ENCODE results near the gene NID1.
A peak's percentile ranks its signal among the peaks of the same experiment; 100 is the strongest.

The NID1 gene, protein sequence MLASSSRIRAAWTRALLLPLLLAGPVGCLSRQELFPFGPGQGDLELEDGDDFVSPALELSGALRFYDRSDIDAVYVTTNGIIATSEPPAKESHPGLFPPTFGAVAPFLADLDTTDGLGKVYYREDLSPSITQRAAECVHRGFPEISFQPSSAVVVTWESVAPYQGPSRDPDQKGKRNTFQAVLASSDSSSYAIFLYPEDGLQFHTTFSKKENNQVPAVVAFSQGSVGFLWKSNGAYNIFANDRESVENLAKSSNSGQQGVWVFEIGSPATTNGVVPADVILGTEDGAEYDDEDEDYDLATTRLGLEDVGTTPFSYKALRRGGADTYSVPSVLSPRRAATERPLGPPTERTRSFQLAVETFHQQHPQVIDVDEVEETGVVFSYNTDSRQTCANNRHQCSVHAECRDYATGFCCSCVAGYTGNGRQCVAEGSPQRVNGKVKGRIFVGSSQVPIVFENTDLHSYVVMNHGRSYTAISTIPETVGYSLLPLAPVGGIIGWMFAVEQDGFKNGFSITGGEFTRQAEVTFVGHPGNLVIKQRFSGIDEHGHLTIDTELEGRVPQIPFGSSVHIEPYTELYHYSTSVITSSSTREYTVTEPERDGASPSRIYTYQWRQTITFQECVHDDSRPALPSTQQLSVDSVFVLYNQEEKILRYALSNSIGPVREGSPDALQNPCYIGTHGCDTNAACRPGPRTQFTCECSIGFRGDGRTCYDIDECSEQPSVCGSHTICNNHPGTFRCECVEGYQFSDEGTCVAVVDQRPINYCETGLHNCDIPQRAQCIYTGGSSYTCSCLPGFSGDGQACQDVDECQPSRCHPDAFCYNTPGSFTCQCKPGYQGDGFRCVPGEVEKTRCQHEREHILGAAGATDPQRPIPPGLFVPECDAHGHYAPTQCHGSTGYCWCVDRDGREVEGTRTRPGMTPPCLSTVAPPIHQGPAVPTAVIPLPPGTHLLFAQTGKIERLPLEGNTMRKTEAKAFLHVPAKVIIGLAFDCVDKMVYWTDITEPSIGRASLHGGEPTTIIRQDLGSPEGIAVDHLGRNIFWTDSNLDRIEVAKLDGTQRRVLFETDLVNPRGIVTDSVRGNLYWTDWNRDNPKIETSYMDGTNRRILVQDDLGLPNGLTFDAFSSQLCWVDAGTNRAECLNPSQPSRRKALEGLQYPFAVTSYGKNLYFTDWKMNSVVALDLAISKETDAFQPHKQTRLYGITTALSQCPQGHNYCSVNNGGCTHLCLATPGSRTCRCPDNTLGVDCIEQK

DNA sequence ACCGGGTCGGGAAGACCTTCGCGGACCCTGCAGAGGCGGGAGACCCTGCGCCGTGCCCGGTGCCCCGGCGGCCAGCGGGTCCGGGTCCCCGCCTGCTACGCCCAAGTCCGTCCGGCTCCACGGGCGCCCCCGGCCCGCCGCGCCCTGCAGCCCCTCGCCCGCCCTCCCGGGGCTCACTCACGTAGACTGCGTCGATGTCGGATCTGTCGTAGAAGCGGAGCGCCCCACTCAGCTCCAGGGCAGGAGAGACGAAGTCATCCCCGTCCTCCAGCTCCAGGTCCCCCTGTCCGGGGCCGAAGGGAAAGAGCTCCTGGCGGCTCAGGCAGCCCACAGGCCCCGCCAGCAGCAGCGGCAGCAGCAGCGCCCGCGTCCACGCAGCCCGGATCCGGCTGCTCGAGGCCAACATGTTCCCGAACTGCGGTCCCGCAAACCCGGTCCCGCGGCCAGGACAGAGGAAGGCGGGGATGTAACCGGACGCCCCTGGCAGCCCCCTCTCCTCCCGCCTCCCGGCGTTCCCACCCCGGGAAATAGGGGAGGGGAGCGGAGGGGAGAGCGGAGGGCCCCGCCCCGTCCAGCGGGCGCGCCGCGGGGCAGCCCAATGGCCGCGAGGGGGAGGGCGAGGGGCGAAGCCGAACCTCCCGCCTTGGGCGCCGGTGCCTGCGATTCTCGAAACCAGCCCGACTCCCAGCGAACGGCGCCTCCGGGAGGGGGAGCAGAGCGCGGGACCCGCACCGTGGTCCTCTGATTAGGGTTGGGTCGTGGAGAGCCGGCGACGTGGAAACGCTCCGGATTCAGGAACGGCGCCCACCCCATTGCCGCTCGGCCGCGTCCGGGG, at the start of gene NID1:
Gene NID1 (minus strand): TSS at position 417 of the 835 bp plus-strand sequence. CDS start 11 bp downstream, at position 406.
- DNase-seq: no peak

DNA sequence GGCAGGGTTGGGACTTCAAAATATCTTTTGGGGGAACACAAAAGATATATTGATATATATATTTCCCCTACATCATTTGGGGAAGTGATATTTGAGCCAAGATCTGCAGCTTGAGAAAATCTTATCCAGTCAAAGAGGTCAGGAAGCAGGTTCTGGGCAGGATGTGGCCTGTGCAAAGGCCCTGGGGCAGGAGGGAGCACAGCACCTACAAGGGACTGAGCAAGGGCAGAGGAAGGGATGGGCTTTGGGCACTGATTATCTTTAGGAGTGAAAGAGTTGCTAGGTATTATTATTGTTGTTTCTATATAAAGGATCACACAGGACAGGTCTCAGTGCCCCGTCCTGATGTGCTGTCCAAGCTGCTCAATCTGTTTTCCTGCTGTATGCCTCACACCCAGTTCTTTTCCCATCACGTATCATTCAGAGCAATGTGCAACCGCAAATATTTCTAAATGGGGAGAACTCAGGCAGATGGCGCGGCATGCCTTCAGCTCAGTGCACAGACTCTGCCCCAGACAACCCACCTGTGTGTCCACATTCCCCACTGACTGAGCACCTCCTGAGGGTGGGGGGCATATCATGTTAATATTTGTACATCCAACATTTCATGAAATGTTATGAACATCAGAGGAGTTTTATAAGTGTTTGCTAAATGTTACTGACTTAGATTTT, 49.3 kb upstream of the NID1 start:
- DNase-seq: no peak

DNA sequence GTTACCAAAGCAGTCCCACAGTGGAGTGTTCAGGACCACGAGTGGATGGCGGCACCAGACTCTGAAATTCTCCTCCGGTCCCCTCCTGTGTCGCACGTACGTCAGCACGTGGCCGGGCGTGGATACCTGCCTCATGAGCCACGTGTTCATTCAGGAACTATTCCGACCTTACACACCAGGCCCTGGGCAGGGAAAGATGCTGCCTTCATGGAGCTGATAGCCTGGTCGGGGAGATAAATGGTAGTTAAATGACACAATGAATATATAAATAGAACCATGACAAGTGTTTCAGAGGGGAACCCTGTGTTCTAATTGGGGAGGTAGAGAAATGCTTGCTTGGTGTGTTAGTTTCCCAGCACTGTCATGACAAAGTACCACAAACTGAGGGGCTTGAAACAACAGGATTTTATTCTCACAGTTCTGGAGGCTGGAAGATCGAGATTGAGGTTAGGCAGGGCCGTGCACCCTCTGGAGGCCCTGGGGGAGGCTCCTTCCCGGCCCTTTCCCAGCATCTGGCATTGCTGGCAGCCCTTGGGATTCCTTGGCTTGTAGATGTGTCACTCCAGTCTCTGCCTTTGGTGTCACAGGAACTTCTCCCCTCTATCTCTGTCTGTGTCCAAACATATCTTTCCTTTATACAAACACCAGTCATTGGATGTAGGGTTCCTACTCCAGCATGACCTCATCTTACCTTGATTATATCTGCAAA, 48.6 kb upstream of the NID1 start:
- DNase-seq: no peak

DNA sequence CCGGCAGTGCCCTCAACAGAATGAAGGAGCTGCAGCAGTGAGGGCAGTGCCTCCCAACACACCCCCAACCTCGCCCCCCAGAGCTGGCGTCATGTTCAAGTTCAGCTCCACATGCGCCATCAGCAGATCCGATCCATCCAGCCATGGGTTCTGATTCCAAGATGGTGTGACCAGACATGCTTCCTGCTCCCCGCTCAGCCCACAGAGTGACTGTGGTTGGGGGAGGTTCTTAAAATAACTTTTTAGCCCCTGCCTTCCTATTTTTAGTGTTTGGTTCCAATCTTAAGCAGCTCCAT, 47.4 kb upstream of the NID1 start:
- DNase-seq: no peak

DNA sequence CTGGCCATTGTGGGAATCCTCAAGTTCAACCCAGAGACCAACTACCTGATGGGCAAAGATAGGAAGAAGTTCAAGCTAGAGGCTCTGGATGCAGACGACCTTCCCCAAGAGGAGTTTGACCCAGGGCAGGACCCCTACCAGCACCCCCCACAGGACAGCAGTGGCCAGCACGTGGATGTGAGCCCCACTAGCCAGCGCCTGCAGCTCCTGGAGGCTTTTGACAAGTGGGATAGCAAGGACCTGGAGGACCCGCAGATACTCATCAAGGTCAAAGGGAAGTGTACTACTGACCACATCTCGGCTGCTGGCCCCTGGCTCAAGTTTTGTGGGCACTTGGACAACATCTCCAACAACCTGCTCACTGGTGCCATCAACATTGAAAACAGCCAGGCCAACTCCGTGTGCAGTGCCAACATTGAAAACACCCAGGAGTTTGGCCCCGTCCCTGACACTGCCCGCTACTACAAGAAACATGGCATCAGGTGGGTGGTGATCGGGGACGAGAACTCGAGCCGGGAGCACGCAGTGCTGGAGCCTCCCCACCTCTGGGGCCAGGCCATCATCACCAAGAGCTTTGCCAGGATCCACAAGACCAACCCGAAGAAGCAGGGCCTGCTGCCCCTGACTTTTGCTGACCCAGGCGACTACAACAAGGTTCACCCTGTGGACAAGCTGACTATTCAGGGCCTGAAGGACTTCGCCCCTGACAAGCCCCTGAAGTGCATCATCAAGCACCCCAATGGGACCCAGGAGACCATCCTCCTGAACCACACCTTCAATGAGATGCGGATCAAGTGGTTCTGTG, 46.8 kb upstream of the NID1 start:
- no peak for DNase-seq

DNA sequence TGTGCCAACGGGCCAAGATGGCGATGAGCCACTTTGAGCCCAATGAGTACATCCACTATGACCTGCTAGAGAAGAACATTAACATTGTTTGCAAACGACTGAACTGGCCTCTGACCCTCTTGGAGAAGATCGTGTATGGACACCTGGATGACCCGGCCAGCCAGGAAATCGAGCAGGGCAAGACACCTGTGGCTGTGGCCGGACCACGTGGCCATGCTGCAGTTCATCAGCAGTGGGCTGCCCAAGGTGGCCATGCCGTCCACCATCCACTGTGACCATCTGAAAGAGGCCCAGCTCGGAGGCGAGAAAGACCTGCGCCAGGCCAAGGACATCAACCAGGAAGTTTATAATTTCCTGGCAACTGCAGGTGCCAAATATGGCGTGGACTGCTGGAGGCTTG, 45.2 kb upstream of the NID1 start:
- no peak for DNase-seq

DNA sequence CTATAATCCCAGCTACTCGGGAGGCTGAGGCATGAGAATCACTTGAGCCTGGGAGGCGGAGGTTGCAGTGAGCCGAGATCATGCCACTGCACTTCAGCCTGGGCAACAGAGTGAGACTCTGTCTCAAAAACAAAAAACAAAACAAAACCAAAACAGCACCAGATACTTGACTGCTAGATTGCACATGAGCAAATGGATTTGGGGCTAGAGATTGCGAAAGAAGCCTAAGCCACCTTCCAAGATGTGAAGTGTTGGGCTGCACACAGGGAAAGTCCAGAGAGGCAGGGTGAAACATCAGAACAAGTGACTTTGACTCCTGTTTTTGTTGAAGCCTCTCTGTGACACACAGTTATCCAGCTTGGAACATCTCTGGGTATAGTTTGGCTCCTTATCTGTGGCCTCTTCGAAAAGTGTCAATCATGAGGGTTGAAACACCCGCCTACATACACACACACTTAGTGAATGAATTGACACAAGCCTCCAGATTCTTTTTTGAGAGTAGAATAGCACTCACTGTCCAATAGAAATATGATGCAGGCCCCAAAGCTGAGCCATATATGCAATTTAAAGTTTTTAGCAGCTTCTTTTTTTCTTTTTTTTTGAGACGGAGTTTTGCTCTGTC, 43.2 kb upstream of the NID1 start:
- DNase-seq: no peak

DNA sequence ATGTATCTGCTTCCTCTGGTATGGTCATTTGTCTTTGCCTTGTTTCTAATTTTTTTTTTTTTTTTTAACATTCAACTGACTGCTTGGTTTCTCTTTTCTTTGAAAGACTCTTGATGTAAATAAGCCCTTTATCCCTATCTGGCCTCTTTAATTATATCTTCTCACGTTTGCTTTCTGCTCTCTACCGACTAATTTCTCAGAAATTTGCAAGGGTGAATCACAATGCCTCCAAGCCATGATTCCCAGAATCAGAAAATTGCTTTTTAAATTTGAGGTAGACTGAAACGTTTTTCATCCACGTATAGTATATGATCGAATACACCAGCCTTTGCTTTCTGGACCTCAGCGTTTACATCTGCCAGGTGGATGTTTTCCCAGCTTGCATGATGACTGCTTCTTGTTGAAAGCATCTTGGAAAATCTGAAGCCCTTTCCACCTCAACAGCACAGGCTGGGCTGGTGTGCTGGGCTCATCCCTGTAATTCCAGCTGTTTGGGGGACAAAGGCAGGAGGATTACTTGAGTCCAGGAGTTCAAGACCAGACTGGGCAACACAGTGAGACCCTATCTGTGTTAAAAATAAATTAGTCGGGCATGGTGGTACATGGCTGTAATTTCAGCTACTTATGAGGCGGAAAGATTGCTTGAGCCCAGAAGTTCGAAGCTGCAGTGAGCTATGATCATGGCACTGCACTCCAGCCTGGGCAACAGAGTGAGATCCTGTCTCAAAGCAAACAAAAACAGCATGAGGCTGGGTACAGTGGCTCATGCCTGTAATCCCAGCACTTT, 42.4 kb upstream of the NID1 start:
- DNase-seq: no peak

DNA sequence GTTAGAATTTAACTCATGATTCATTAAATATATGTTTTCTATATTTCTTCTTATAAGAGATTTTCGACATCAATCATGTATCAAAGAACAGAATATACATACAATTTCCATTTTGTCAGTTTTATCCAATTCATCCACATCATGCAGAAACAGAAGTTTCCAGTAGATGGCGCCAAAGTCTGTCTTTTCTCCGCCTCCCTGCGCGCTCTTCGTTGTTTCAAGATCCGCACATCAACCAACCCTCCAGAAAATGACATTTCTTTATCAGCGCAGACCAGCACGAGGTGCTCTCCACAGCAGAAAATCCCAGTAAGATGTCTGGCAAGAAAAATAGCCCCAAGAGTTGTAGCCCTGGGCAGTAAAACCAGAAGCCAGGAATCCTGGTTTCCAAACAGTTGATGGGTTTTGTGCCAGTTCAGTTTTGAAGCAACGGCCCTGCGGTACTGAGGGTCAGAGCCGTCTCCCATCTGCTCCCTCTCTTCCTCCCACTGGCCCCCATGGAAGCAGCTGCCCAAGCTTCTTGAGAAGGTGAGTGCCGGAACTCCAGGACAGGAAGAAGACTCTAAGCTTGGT, 38.8 kb upstream of the NID1 start:
- DNase-seq: peak; percentile 45

DNA sequence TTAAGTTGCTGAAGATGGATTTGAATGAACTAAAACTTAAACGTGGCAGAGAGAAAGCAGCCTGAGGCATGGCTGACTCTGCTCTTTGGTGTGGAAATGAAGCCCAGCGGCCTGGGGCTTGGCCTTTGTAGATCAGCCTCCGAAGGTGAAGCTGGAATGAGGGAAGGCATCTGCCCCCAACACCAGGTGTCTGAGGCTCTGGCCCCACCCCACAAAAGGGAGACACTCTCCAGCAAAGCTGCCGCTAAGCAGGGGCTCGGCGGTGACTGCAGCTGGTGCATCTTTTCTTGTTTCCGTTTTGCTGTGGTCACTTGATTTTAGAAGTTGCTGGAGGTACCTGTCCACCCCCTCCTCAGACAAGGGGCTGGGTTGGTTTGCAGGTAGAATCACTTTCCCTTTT, 38.2 kb upstream of the NID1 start:
- DNase-seq: no peak

DNA sequence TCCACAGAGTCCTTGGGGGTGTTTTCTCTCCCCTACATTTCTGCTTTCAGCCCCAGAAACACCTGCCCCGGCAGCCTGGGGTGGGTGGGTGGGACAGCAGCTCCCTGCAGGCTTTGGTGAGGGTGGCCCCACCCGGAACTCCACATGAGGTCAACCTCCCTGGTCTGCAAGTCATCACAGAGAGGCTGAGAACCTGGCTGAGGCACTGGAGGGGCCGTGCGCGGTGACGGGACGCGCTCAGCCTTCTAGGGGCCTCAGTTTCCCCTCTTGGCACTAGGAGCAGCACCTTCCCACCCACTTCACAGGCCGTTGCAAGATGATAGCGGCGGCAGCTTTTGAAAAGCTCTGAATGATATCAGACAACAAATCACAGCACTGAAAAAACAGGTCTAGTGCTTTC, 37.7 kb upstream of the NID1 start:
- no peak for DNase-seq

DNA sequence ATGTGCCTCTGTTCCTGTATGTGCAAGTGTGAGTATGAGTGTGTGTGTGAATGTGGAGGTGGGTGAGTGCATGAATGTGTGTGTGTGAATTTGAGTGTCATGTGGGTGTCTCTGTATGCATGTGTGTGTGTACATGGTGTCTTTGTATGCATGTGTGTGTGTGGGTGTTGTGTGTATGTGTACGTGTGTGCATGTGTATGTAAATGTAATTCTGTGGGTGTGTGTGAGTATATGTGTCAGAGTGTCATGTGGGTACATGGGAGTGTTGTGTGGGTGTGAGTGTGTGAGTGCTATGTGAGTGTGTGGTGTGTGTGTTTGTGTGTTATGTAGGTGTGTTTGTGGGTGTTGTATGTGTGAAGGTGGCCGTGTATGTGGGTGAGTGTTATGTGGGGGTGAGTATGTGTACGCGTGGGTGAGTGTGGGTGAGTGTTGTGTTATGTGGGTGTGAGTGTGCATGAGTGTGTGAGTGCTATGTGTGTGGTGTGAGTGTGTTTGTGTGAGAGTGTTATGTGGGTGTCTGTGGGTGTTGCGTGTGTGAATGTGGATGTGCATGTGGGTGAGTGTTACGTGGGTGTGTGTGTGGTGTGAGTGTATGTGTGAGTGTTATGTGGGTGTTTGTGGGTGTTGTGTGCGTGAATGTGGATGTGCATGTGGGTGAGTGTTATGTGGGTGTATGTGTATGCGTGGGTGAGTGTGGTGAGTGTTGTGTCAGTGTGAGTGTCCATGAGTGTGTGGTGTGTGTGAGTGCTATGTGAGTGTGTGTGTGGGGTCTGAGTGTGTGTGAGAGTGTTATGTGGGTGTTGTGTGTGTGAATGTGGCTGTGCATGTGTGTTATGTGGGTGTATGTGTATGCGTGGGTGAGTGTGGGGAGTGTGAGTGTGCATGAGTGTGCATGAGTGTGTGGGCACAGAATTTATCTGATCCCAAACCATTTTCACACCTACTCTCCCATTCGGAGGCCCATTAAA, 36.6 kb upstream of the NID1 start:
- DNase-seq: no peak

DNA sequence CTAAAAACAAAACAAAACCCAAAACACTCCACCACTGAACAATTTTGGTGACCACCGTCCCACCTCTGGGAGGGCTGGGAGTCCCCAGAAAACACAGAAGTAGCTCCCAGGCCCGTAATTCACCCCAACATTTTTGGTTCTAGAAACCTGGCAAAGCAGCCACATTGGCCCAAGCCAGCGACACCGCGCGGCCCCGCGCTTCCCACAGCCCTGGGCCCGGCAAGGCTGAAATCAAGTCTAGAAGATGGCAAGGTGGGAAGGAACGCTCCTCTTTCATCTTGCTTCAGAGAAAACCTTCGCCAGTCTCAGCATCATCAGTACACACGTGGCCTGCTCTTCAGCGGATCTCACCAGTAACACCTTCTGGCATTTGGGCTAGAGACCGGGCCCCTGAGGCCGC, 35.9 kb upstream of the NID1 start:
- no peak for DNase-seq

DNA sequence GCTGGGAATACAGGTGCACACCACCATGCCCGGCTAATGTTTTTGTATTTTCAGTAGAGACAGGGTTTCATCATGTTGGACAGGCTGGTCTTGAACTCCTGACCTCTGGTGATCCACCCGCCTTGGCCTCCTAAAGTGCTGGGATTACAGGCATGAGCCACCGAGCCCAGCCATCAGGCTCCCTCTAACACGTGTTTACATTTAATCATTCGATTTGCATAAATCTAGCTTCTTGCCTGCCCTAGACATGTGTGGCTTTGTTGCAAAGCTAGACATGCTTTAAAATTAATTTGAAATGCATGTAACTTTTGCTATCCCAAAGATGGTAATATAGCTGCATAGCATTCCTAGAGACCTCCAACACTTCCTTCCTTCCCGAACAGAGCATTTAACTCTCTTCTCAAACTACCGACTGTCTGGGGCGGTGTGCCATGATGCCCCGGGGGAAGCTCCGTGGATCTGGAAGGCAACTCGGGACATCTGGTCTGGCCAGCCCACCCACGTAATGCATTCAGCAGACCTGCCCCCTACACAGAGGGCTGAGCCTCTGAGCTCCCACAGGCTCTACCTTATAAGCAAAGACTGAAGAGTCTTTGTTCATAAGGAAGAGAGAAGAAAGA, 34.6 kb upstream of the NID1 start:
- DNase-seq: no peak

DNA sequence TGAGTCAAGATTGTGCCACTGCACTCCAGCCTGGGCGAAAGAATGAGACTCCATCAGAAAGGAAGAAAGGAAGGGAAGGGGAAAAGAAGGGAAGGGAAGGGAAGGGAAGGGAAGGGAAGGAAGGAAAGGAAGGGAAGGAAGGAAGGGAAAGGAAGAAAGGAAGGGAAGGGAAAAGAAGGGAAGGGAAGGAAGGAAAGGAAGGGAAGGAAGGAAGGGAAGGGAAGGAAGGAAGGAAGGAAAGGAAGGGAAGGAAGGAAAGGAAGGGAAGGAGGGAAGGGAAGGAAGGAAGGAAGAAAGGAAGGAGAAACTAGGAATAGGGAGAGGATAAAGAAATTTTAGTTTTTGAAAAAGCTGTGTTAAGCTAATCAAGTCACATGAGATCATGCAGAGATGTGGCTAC, 33.4 kb upstream of the NID1 start:
- DNase-seq: no peak

DNA sequence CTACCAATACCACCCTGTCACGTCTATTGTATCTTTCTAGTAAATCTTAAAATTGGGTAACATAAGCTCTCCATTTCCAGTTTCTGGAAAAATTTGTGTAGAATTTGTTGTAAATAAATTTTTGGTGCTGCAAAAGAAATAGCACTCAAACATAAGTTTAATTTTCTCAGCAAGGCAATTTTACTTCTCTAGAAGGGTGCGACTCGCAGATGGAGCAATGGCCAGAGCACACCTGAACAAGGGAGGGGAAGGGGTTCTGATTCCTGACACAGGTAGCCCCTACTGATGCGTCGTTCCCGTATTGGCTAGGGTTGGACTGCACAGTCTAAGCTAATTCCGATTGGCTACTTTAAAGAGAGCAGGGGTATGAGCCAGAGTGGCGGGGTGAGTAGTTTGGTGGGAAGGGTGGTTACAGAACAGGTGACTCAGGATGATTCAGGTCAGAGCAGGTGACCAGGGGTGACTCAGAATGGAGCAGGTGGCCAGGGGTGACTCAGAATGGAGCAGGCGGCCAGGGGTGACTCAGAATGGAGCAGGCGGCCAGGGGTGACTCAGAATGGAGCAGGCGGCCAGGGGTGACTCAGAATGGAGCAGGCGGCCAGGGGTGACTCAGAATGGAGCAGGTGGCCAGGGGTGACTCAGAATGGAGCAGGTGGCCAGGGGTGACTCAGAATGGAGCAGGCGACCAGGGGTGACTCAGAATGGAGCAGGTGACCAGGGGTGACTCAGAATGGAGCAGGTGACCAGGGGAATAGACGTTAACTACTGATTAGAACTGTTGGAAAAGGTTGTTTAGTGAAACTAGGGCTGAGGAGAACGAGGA, 32.0 kb upstream of the NID1 start:
- peak; percentile 66 for DNase-seq
